GM18511 (cell line): ENCODE measurements around the gene SPINT2.
"Not testable (repeated sequence)": the region's sequence is repeated elsewhere in the genome, so short reads cannot be mapped to it uniquely, and the experiment has no call there.

Experiments used
- ATAC-seq: cut with Tn5 transposase; IDR thresholded peaks from one replicate; pipeline ENCODE4 v1.9.1; 2021; ENCODE audit warnings: mild to moderate bottlenecking, moderate library complexity; ENCODE audit not compliant: unreplicated experiment

SPINT2 gene

GRCh38 chr19:38234615-38235014, 29.8 kb upstream of the SPINT2 start:
- no peak for ATAC-seq

- ATAC-seq = no peak
These were observed 24.6 kb upstream of the SPINT2 start for GRCh38 chr19:38239816-38240215.

DNA sequence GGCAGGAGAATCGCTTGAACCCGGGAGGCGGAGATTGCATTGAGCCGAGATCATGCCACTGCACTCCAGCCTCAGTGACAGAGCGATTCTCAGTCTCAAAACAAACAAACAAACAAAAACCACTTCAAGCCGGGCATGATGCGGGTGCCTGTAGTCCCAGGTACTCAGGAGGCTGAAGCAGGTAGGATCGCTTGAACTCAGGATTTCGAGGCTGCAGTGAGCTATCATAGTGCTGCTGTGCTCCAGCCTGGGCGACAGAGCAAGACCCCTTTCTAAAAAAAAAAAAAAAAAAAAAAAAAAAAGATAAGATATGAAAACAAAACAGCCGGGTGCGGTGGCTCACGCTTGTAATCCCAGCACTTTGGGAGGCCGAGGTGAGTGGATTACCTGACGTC, 21.1 kb upstream of the SPINT2 start:
- no peak for ATAC-seq

DNA sequence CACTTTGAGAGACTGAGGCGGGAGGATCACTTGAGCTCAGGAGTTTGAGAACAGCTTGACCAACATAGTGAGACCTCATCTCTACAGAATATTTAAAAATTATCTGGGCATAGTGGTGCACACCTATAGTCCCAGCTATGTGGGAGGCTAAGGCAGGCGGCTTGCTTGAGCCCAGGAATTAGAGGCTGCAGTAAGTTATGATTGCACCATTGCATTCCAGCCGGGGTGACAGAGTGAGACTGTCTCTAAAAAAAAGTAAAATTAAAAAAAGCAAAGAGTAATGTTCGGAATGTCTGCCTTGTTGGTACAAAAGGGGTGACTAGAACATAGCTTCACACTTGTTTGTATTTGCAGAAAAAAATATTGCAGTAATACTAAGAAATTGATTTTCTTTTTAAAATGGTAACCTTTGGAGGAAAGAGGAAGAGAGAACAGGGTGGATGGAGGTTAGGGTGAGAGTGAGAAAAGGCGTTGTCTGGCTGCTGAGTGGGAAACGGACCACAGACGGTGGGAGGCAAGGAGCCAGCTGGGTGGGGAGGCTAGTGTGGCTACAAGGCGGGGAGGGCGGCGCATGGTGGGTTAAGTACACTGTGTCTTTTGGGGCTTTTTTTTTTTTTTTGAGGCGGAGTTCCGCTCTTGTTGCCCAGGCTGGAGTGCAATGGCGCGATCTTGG, 18.4 kb upstream of the SPINT2 start:
- no peak for ATAC-seq

DNA sequence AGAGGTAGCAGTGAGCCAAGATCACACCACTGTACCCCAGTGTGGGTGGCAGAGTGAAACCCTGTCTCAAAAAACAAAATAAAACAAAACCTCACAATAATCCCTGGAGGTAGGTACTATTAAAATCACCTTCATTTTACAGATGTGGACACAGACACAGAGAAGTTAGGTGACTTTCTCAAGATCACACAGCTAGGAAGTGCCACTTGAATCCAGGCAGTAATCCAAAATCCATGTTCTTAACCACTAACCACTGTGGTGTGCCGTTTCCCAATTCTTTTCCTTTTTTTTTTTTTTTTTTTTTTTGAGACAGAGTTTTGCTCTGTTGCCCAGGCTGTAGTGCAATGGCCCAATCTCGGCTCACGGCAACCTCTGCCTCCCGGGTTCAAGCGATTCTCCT, 17.2 kb upstream of the SPINT2 start:
- ATAC-seq = no peak

GRCh38 chr19:38247734-38248268, 16.6 kb upstream of the SPINT2 start:
- ATAC-seq = no peak

DNA sequence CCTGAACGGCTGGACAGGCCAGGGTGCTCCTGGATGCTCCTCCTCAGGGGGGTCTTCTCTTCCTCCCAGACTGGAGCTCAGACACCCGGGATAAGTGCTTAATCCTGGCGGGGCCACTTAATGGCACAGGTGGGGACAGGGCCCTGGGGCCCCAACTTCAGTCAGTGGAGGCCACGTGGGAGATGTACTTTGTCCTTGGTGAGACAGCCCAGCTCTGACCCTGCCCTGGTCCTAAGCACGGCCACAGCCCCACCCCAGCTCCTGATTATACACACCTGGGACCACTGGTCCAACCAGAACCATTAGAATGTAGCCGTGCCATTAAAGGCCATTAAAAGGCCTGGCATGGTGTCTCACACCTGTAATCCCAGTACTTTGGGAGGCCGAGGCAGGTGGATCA, 16.0 kb upstream of the SPINT2 start:
- ATAC-seq = no peak

GRCh38 chr19:38250428-38250820, 13.9 kb upstream of the SPINT2 start:
- no peak for ATAC-seq

GRCh38 chr19:38250821-38251563, 13.4 kb upstream of the SPINT2 start:
- no peak for ATAC-seq

DNA sequence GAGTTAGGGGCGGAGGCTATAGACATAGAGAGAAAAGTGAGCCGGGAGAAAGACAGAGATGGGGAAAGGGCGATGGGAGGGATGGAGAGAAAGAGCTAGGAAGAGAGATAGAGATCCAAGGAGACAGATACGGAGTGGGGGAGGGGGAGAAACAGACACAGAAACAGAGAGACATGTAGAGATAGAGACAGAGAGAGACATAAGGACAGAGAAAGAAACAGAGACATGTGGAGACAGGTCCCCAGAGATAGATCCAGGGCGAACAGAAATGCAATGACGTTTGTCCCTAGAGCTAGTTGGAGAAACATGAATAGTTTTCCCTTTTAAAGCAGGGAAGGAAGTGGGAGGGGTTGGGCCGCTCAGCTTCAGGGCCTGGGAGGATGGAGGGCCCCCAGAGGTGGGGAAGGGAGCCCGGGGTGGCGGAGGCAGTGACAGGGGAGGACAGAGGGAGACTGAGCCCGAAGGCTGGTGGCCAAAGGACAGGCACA, 12.8 kb upstream of the SPINT2 start:
- ATAC-seq = no peak

DNA sequence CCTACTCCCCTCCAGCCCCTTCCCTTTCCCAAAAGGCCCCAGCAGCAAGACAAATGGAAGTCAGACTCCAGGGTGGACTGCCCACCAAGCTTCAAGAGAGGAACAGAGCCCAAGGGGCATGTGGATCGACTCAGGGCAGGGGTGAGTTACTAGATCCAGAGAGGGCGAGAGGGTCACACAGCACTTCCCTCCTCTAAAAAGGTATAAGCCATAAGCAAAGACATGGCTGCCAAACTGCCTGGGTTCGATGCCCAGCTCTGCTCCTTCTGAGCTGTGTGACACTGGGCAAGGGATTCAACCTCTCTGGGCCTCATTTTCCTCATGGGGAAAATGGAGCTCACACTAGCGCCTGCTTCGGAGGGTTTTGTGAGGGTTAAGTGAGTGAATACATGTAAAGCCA, 12.0 kb upstream of the SPINT2 start:
- no peak for ATAC-seq

GRCh38 chr19:38252941-38253691, 11.3 kb upstream of the SPINT2 start:
- no peak for ATAC-seq

- ATAC-seq = no peak
These were observed 10.6 kb upstream of the SPINT2 start for GRCh38 chr19:38253788-38254187.

- ATAC-seq = no peak
These were observed 8.9 kb upstream of the SPINT2 start for GRCh38 chr19:38255383-38256014.

DNA sequence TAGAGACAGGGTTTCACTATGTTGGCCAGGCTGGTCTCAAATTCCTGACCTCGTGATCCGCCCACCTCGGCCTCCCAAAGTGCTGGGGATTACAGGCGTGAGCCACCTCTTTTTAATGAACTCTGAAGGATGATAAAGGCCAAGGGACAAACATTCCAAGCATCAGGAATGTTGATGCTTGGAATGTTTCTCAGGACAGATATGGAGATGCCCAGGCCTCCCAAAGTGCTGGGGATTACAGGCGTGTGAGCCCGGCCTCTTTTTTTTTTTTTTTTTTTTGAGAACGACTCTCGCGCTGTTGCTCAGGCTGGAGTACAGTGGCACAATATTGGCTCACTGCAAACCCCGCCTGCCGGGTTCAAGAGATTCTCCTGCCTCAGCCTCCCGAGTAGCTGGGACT, 2.4 kb upstream of the SPINT2 start:
- not testable (repeated sequence) for ATAC-seq

GRCh38 chr19:38262585-38263268, 1.6 kb upstream of the SPINT2 start:
- no peak for ATAC-seq

GRCh38 chr19:38263689-38264485, 486 bp upstream of the SPINT2 start:
- ATAC-seq = peak; percentile 61

DNA sequence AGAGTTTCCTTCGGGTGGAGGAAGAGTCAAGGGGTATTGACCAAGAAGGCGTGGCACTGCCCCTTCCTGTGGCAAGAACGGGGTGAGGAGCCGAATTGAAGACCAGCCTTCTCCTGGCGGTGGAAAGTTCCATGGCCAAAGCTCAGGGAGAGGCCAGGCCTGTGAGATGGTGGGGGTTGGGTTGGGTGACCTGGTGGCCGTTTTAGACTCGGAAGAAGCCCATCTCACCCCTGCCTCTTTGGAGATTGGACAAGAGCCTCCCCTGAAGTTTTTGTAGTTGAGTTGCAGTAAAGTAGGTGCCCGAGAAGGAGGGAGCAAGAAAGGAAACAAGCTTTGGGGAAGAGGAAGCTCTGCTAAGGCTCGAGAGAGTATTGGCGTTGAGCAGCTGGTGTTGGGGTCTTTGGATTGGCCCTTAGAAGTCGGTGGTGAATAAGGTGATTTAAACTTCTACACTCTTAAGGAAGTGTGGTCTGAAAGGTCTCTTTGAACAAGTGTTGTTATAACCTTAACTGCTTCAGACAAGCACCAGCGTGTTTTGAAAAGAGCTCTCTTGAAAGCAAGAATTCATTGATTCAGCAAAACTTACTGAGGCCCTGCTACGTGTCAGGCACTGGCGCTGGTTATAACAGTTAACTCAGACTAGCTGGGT, 964 bp downstream of the SPINT2 start:
- ATAC-seq = no peak

DNA sequence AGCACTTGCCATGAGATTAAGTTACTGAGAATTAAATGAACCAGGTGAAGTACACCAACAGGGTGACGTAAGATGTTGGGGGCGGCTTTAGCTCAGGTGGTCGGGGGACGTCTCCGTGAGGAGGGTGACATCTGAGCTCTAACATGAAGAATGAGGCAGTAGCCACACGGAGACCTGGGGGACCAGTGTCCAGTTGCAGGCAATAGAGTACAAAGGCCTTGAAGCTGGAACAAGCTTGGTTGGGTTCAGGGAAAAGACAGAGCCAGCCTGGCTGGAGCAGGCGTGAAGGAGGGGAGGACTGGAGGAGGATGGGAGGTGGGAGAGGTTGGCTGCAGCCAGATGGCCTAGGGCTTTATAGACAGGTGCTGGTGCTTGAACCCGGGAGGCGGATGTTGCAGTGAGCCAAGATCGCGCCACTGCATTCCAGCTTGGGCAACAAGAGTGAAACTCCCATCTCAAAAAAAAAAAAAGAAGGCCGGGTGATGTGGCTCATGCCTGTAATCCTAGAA, 1.6 kb downstream of the SPINT2 start:
- no peak for ATAC-seq
